ENCODE results near the gene BDH1.
A peak's percentile ranks its signal among the peaks of the same experiment; 100 is the strongest.
"Not testable (repeated sequence)": the region's sequence is repeated elsewhere in the genome, so short reads cannot be mapped to it uniquely, and the experiment has no call there.

BDH1 gene

DNA sequence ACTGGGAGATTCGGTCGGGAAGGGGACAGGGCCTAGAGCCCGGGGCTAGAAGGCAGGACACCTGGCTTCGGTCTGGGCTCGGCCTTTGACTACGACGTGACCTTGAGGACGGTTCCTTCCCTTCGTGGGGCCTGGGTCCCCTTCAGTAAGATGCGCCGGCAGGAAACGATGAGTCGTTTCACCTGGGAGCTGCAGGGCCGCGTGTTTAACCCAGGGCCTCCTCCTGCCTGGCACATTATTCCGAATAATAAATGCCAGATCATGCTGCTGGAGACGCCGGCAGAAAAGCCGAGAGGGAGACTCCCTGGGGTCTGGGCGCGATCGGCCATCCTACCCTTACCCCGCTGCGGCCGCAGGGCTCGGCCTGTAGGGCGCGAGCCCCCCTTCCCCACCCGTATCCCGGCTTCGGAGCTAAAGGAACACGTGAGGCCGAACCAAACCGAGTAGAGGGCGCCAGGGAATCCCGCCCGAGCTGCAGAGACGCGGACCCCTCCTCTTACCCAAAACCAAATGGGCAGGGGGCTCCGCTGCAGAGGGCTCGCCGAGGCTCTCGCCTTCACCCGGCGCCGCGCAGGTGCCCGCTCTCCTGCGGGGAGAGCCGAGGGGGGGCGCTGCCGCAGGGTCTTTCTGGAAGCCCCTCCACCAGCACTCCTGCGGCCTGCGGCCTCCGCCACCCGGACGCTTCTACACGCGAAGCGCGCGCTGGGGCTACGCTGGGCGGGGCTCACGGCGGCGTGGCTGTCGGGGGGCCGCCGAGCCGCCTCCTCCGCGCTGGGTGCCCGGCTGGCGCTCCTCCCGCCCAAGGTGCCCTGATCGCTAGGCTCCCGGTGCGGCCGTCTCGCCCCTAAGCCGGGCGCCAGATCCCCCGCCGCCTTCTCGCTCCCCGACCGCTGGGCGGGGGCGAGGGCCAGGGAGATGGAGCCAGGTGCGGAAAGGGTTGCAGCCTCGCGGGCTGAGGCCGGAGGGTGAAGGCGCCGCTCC lies at the start of gene BDH1:
Gene BDH1 (minus strand): TSS at position 688 of the 981 bp plus-strand sequence. CDS start 9,525 bp downstream, outside the sequence.
- DNase-seq = peak; percentile 78

DNA sequence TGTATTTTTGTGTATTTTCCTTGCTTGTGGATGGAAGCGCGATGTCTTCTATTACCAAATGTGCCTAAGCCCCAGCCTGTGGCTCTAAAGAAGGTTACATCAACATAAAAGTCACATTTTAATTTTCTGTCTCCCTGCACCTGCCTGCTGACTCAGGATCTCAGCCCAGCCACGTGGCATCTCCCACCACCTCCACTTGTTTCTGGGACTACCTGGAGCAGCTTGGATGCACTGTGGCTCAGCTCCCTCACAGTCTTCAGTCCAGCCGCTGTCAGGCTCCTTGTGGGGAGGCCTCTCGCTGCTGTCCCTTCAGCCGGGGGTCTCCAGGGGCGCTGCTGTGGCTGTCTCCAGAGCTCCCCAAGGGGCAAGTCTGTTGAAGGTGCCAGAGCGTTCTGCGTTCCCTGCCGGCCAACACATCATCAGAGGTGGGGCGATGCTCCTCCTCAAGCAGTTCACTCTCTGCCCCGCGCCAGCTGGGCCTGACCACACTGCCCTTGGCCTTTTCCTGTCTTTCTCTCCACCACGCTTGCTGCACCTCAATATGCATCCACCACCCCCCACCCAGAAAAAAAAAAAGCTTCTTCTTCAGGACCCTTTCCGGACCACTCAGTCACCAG lies 47.7 kb upstream of the BDH1 start:
- DNase-seq = no peak

GRCh38 chr3:197602351-197602750 lies 46.6 kb upstream of the BDH1 start:
- not testable (repeated sequence) for DNase-seq

GRCh38 chr3:197601566-197601840 lies 45.7 kb upstream of the BDH1 start:
- DNase-seq = not testable (repeated sequence)

GRCh38 chr3:197600796-197601565 lies 45.2 kb upstream of the BDH1 start:
- DNase-seq = no peak

DNA sequence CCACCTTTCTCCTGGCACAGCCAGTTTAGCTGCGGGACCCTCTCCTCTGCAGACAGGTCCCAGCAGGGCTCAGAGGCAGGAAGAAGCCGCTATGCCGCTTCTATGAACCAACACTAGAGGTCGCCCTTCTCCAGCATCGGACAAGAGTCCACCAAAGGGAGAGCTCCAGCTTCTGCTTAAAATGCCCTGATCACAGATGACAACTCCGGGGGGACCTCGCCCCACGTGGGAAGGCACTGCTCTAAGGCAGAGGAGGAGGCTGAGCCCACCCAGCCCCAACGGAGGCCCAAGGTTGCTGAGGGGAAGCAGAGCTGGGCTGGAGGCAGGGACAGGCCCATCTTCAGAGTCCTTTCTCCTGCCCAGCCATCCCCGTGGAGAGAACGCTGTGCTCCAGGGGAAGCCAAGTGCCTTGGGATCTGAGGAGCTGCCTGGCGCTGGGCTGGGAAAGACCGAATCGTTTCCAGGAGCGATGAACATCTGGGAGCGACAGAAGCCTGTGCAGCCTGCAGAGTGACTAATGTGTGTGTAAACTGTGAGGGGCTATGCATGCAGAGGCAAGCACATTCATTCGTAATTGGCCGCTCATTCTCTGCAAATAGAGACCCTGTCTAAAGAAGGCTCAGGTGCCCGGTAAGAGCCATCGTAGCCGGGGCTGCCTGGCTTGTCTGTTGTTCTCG lies 43.5 kb upstream of the BDH1 start:
- peak; percentile 72 for DNase-seq

DNA sequence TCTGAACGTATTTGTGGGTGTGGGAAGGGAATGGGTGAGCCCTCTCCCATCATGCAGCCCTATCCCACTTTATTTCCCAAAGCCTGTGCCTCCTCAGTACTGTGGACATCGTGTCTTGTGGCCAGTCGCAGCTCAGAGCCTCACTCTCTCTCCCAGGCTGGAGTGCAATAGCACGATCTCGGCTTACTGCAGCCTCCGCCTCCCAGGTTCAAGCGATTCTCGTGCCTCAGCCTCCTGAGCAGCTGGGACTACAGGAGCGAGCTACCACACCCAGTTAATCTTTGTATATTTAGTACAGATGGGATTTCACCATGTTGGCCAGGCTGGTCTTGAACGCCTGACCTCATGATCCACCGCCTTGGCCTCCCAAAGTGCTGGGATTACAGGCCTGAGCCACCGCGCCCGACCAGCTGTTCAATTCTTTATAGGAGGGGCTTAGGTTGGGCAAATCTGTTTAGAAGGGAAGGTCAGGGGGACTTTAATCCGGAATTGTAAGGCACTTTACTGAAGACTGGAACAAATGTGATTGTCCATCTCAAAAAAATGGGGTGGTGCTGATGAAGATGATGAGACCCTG lies 42.7 kb upstream of the BDH1 start:
- DNase-seq = no peak

GRCh38 chr3:197597335-197597734 lies 41.6 kb upstream of the BDH1 start:
- no peak for DNase-seq

DNA sequence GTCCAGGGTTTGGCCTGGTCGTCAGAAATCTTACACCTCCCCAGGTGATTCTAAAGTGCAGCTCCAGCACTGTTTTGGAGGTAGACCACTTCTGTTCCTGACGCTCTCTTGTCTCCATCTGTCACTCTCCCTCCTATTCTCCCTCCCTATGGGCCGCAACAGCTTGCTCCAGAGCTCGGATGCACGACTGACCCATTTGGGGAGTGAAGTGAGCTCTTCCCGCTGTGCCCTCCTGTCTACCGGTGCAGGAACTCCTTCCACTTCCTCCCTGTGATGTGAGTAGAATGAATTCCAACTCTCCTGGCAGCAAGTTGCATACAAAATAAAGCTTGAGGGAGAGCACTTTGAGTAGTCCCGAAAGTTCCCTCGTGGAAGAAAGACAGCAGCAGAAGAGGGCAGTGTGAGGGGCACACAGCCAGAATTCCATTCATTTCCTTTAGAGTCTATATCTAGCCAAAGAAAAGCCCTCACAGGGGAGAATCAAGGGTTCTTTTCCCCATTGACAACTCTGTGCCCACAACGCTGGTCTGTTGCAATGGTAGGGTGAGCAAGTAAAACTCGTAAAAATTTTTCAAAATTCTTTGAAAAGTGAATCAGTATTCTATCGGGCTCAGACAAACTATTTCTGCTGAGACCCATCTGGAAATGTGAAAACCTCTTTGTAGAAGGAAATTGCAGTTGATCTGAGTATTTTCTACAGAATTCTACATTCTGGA lies 39.9 kb upstream of the BDH1 start:
- DNase-seq = no peak

DNA sequence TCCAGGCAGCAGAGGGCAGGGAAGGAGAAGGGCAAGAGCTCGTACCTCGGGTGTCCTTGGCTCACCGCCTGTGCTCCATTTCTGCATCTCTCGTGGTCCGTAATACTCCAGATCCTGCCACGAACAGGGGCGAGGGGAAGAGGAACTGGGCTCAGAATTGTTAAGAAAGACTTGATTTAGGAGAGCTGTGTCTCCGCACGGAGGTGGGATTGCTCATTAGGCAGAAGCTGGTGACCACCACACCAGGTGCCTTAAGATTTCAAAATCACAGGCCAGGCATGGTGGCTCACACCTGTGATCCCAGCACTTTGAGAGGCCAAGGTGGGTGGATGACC lies 37.2 kb upstream of the BDH1 start:
- DNase-seq = no peak

GRCh38 chr3:197592361-197593045 lies 36.7 kb upstream of the BDH1 start:
- DNase-seq = peak; percentile 48

DNA sequence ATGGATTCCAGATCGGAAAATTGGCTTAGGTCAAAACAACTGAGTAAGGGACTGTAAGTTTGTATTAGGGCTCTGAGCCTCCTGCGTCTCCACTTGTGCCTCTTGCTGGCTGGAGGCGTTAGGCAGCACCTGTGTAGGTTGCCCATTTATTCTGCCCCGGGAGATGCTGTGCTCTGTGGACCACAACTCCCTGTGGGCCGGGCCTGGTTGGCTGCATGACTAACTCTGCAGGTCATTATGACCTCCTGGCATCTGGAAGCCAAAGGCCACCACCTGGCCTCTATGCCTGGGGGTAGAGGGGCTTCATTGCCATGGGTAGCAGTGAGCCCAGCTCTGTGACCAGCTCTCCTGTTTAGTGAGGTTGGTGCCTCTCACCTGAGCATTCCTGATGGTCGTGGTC lies 36.0 kb upstream of the BDH1 start:
- no peak for DNase-seq

- DNase-seq = no peak
Observed at GRCh38 chr3:197590313-197590962, 34.7 kb upstream of the BDH1 start.

DNA sequence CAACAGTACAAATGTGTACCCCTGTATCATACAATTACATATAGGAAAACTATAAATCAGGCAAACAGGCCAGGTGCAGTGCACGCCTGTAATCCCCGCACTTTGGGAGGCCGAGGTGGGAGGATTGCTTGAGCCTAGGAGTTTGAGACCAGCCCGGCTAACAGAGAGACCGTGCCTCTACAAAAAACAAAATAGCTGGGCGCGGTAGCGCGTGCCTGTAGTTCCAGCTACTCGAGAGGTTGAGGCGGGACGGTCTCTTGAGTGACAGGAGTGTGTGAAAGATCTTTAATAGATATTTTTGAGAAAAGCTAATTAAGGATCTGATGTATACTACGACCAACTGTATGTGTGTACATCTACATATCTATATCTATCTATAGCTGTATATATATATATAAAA lies 33.8 kb upstream of the BDH1 start:
- DNase-seq = no peak

DNA sequence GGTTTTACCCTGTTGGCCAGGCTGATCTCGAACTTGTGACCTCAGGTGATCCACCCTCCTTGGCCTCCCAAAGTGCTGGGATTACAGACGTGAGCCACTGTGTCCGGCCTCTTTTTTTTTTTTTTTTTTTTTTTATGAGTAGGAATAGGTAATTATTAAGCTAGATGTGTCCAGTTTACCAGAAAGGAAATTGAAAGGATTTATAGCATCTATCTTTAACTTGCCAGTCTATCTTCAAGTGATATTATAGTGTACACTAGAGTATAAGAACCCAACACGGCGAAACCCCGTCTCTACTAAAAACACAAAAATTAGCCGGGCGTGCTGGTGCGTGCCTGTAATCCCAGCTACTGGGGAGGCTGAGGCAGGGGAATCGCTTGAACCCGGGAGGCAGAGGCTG lies 31.0 kb upstream of the BDH1 start:
- DNase-seq = not testable (repeated sequence)

GRCh38 chr3:197586181-197586580 lies 30.4 kb upstream of the BDH1 start:
- DNase-seq = no peak

- DNase-seq = no peak
Observed at GRCh38 chr3:197584733-197585132, 29.0 kb upstream of the BDH1 start.

GRCh38 chr3:197583371-197583770 lies 27.6 kb upstream of the BDH1 start:
- DNase-seq = no peak

- DNase-seq = no peak
Observed at GRCh38 chr3:197580253-197580691, 24.5 kb upstream of the BDH1 start.

- DNase-seq = no peak
Observed at GRCh38 chr3:197578376-197578775, 22.6 kb upstream of the BDH1 start.
